HCT116 (cell line): ENCODE results near the gene RPTOR. TPM values are rescaled to one million over a fixed set of nuclear protein-coding genes. Genes with fewer than 3 reads are reported as not detected.

Source experiments
- ATAC-seq: fragments of 200-7000 bp; cut with Tn5 transposase; 2 replicates; pipeline ENCODE4 v1.9.1; 2020; ENCODE audit warnings: mild to moderate bottlenecking, moderate library complexity
- BruUV-seq: library from RNA; stranded (reverse); fragments of 400-500 nt; replicated peaks from 2 replicates; lab custom pipeline; 2021; lab: Mats Ljungman, UMichigan
- CTCF ChIA-PET: fragments of 300-600 bp; sonication (Branson Sonifier 250); formaldehyde crosslinking; loops from one replicate; lab custom pipeline; 2021; ENCODE audit warnings: antibody characterized with exemption; lab: Charles Lee
- POLR2A ChIA-PET: fragments of 300-600, 350-600 bp; sonication (Branson Sonifier 250); formaldehyde crosslinking; loops from one replicate; lab custom pipeline; 2021; ENCODE audit warnings: antibody characterized with exemption; lab: Charles Lee
- RAD21 ChIA-PET, 2 experiments: fragments of 300-600 bp; sonication (Branson Sonifier 250); formaldehyde crosslinking; loops; one replicate each; lab custom pipeline; 2023; ENCODE audit warnings: low total read pairs in 2 of 2; ENCODE audit not compliant: uncharacterized antibody in 2 of 2, unreplicated experiment in 2 of 2, low non-redundant PET in 1 of 2; lab: Charles Lee
- DNase-seq: peaks from one replicate; pipeline ENCODE4 v3.0.0-alpha.2; 2010; ENCODE audit warnings: low read depth, low spot score
- H2AFZ ChIP-seq: fragments of 200-600 bp; shearing (Covaris generic), sonication (generic); 2 replicates; pipeline ENCODE4 v1.6.1; 2017; ENCODE audit warnings: low read depth, mixed run types, mixed read lengths, antibody characterized with exemption, low read length; ENCODE audit not compliant: poor library complexity, severe bottlenecking
- H3K27ac ChIP-seq: 2 replicates; pipeline ENCODE4 v1.5.1; 2012; ENCODE audit warnings: low read depth, low read length
- H3K27me3 ChIP-seq: fragments of 200-600 bp; sonication (generic); 2 replicates; pipeline ENCODE4 v1.6.1; 2016; ENCODE audit warnings: mixed run types, low read length, mixed read lengths; ENCODE audit not compliant: insufficient read depth
- H3K36me3 ChIP-seq, 2 experiments: fragments of 200-500 bp in 1 of 2; fragments of 200-600 bp in 1 of 2; sonication (Bioruptor generic) in 1 of 2; sonication (generic) in 1 of 2; 2 replicates each; pipeline versions ENCODE4 v1.5.1 to v1.6.1; 2014 to 2016; ENCODE audit warnings: low read length in 2 of 2, inconsistent platforms in 1 of 2, mixed read lengths in 1 of 2, mixed run types in 1 of 2; ENCODE audit not compliant: insufficient read depth in 2 of 2, control insufficient read depth in 1 of 2
- H3K4me1 ChIP-seq, 2 experiments: fragments of 200-600 bp in 1 of 2; sonication (generic) in 1 of 2; 2 replicates each; pipeline versions ENCODE4 v1.5.1 to v1.6.1; 2012 to 2017; ENCODE audit warnings: low read length in 2 of 2, inconsistent platforms in 1 of 2, mild to moderate bottlenecking in 1 of 2, mixed read lengths in 1 of 2, mixed run types in 1 of 2, moderate library complexity in 1 of 2; ENCODE audit not compliant: insufficient read depth in 2 of 2, control insufficient read depth in 1 of 2
- H3K4me2 ChIP-seq: fragments of 200-600 bp; sonication (generic); 2 replicates; pipeline ENCODE4 v1.6.1; 2017; ENCODE audit warnings: mixed run types, low read length, mixed read lengths
- H3K4me3 ChIP-seq, 2 experiments: fragments of 200-600 bp in 1 of 2; sonication (generic) in 1 of 2; replicated peaks in 1 of 2; 2 replicates each; pipeline ENCODE4 v1.5.1; 2011 to 2016; ENCODE audit warnings: low read length in 2 of 2, control low read depth in 1 of 2, low read depth in 1 of 2, mild to moderate bottlenecking in 1 of 2, mixed read lengths in 1 of 2, mixed run types in 1 of 2
- H3K79me2 ChIP-seq: fragments of 200-600 bp; sonication (generic); 2 replicates; pipeline ENCODE4 v1.6.1; 2017; ENCODE audit warnings: mild to moderate bottlenecking, mixed run types, low read length, moderate library complexity, mixed read lengths; ENCODE audit not compliant: insufficient read depth
- H3K9ac ChIP-seq: fragments of 200-600 bp; sonication (generic); 2 replicates; pipeline ENCODE4 v1.6.1; 2016; ENCODE audit warnings: low read length, mixed read lengths
- H3K9me2 ChIP-seq: fragments of 200-600 bp; sonication (generic), shearing (Covaris generic); 2 replicates; pipeline ENCODE4 v1.6.1; 2017; ENCODE audit warnings: mixed run types, mild to moderate bottlenecking, moderate library complexity; ENCODE audit not compliant: insufficient read depth
- H3K9me3 ChIP-seq, 2 experiments: fragments of 200-500 bp in 1 of 2; fragments of 200-600 bp in 1 of 2; sonication (Bioruptor generic) in 1 of 2; sonication (generic) in 1 of 2; 2 replicates each; pipeline ENCODE4 v1.6.1; 2014 to 2017; ENCODE audit warnings: low read length in 2 of 2, mixed read lengths in 2 of 2, inconsistent platforms in 1 of 2, low read depth in 1 of 2, mild to moderate bottlenecking in 1 of 2, mixed run types in 1 of 2, moderate library complexity in 1 of 2; ENCODE audit not compliant: control insufficient read depth in 1 of 2, insufficient read depth in 1 of 2
- H4K20me1 ChIP-seq: fragments of 200-600 bp; sonication (generic), shearing (Covaris generic); 2 replicates; pipeline ENCODE4 v1.6.1; 2017; ENCODE audit warnings: mixed run types, mild to moderate bottlenecking, moderate library complexity; ENCODE audit not compliant: insufficient read depth
- CEBPB ChIP-seq: IDR thresholded peaks from 2 replicates; pipeline ENCODE4 v1.6.1; 2012; ENCODE audit warnings: low read depth
- EGR1 ChIP-seq: IDR thresholded peaks from 2 replicates; pipeline ENCODE4 v1.6.1; 2012; ENCODE audit warnings: low read depth
- ELF1 ChIP-seq: IDR thresholded peaks from 2 replicates; pipeline ENCODE4 v1.6.1; 2012; ENCODE audit warnings: low read depth, borderline replicate concordance
- FOSL1 ChIP-seq: IDR thresholded peaks from 2 replicates; pipeline ENCODE4 v1.6.1; 2012; ENCODE audit warnings: low read depth
- RAD21 ChIP-seq: IDR thresholded peaks from 2 replicates; pipeline ENCODE4 v1.6.1; 2012; ENCODE audit warnings: low read depth, mild to moderate bottlenecking
- REST ChIP-seq: IDR thresholded peaks from 2 replicates; pipeline ENCODE4 v1.6.1; 2012; ENCODE audit warnings: low read depth
- SIN3A ChIP-seq: IDR thresholded peaks from 2 replicates; pipeline ENCODE4 v1.6.1; 2012; ENCODE audit warnings: low read depth
- SP1 ChIP-seq: IDR thresholded peaks from 2 replicates; pipeline ENCODE4 v1.6.1; 2012; ENCODE audit warnings: low read depth
- SRF ChIP-seq: IDR thresholded peaks from 2 replicates; pipeline ENCODE4 v1.6.1; 2012; ENCODE audit warnings: low read depth
- TCF7L2 ChIP-seq: IDR thresholded peaks from 2 replicates; pipeline ENCODE4 v1.7.0; 2011; ENCODE audit warnings: borderline replicate concordance, inconsistent platforms; ENCODE audit not compliant: insufficient read depth, insufficient read length; ENCODE audit errors: extremely low read depth
- YY1 ChIP-seq: IDR thresholded peaks from 2 replicates; pipeline ENCODE4 v1.6.1; 2011; ENCODE audit warnings: low read length, low read depth, moderate library complexity, mild to moderate bottlenecking; ENCODE audit not compliant: insufficient replicate concordance; ENCODE audit errors: extremely low read depth
- ZFX ChIP-seq: fragments of 450-650 bp; IDR thresholded peaks from 2 replicates; pipeline ENCODE4 v1.6.1; 2017
- intact Hi-C: fragments of 100-400 bp; cut with micrococcal nuclease; formaldehyde crosslinking; loops from 2 replicates; pipeline ENCODE4 v1.10.0; 2022
- total RNA-seq: library from RNA; stranded (reverse); gene quantifications from one replicate; pipeline ENCODE4 v1.2.1, GENCODE V29; 2021; ENCODE audit not compliant: unreplicated experiment
- TF ChIP-seq, protein P1 (sequence below): IDR thresholded peaks from 2 replicates; pipeline ENCODE4 v1.6.1; 2011; ENCODE audit warnings: mild to moderate bottlenecking, low read length, moderate library complexity; ENCODE audit not compliant: insufficient replicate concordance; ENCODE audit errors: extremely low read depth
- TF ChIP-seq, protein P2 (sequence below): IDR thresholded peaks from 2 replicates; pipeline ENCODE4 v1.6.1; 2012

RPTOR gene
- total RNA-seq, 1 experiment from 2014 or later, result 69.5 TPM

DNA sequence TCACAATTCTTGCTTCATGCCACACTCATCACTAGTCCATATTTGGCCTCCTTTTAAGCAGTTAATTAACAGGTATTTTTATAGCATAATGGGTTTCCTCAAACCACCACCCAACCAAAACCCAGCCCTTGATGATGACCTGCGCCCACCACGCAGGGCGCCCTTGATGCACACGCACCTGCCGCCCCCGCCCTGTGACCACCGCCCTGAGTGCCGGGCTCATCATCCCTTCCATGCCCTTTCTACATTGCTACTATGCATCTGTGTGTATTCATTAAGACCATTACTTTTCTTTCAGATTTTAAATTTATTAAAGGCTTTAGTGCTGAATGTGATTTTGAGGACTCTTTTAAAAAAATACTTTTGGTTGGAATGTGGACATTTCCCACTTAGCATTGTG is 242.2 kb downstream of the RPTOR start:
- POLR2A ChIA-PET, result no interaction called here
- RAD21 ChIA-PET, result no interaction called here
- peaks cover 49 to 61% of the 10 kb centered on the region in 2 experiments for H3K4me1 ChIP-seq

More for the DNA sequence above, 242.2 kb downstream of the RPTOR start:
- ATAC-seq, result no peak
- no peak overlapping the region for H3K9ac ChIP-seq
- no peaks in the 10 kb centered on the region; a peak in 1 of 4 replicates for H3K36me3 ChIP-seq
- CTCF ChIA-PET, result no interaction called here
- H3K27me3 ChIP-seq, result no peaks in the 10 kb centered on the region
- intact Hi-C loops, result no loop called here
- no peaks in the 10 kb centered on the region for H3K9me2 ChIP-seq
- TF ChIP-seq, protein P1, sequence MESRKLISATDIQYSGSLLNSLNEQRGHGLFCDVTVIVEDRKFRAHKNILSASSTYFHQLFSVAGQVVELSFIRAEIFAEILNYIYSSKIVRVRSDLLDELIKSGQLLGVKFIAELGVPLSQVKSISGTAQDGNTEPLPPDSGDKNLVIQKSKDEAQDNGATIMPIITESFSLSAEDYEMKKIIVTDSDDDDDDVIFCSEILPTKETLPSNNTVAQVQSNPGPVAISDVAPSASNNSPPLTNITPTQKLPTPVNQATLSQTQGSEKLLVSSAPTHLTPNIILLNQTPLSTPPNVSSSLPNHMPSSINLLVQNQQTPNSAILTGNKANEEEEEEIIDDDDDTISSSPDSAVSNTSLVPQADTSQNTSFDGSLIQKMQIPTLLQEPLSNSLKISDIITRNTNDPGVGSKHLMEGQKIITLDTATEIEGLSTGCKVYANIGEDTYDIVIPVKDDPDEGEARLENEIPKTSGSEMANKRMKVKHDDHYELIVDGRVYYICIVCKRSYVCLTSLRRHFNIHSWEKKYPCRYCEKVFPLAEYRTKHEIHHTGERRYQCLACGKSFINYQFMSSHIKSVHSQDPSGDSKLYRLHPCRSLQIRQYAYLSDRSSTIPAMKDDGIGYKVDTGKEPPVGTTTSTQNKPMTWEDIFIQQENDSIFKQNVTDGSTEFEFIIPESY, result no peak
- TF ChIP-seq SIN3A, result no peak
- no peak for TF ChIP-seq ZFX
- TF ChIP-seq ELF1, result no peak
- TF ChIP-seq, protein P2, sequence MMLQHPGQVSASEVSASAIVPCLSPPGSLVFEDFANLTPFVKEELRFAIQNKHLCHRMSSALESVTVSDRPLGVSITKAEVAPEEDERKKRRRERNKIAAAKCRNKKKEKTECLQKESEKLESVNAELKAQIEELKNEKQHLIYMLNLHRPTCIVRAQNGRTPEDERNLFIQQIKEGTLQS, result no peak
- TF ChIP-seq TCF7L2, result no peak
- TF ChIP-seq RAD21, result no peak
- TF ChIP-seq SP1, result no peak
- TF ChIP-seq SRF, result no peak
- no peak for TF ChIP-seq CEBPB
- no peak for TF ChIP-seq REST
- TF ChIP-seq FOSL1, result no peak
- TF ChIP-seq YY1, result no peak
- TF ChIP-seq EGR1, result no peak
- H3K27ac ChIP-seq, result no peak overlapping the region
- H3K4me2 ChIP-seq, result no peak overlapping the region
- DNase-seq, result no peak
- no TSS peak for BruUV-seq
- H3K79me2 ChIP-seq, result peaks cover 14% of the 10 kb centered on the region; the same call in 1 of the 2 replicates
- H4K20me1 ChIP-seq, result no peaks in the 10 kb centered on the region
- H3K9me3 ChIP-seq, result peaks cover 0 to 8% of the 10 kb centered on the region in 2 experiments; a peak in 1 of 4 replicates
- H2AFZ ChIP-seq, result no peak overlapping the region
- H3K4me3 ChIP-seq, result no peak overlapping the region
